Measurements from ENCODE around the gene COQ10B. TPM values are rescaled to one million over a fixed set of nuclear protein-coding genes. Genes with fewer than 3 reads are reported as not detected.
A peak's percentile ranks its signal among the peaks of the same experiment; 100 is the strongest.
"Not testable (repeated sequence)": the region's sequence is repeated elsewhere in the genome, so short reads cannot be mapped to it uniquely, and the experiment has no call there.

Gene COQ10B
- total and polyA plus RNA-seq, 5 donors from 2014 or later, result 49.2 to 73.9 (median 55.4) TPM

DNA sequence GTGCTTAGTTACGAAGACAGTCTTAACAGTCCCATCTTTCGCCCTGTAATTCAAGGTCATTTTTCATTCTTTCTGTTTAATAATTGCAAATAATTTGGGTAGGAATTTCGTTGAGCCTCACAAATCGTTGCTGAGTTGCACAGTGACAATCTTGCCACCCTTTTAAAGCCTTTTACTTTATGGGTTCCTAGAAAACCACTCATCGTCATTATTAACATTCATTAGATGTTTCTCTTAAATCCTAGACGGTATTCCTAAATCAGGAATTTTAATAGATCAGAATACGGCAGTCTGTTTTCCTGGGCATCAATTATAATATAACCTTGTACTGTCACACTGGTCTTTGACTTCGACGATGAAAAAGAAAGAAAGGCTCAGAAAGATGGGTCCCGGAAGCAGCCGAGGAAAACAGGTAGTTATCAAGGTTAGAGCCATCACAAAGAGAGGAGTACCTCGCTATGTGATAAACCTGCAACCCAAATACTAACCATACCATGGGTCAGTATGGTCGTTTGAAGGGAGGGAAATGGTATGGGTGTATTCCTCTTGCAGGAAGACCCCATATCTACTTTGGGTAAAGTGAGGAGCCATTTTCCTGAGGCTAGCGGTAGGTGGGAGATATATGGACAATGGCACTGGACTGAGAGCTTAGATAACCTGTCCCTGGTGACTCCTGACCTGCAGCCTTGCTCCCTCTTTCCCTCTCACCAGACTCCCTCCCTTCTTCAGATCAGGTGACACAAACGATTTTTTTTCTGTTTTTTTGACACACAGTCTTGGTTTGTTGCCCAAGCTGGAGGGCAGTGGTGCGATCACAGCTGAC is 17.5 kb upstream of the COQ10B start:
- H3K27ac ChIP-seq (ENCODE audit: insufficient read depth, low read length, poor library complexity, severe bottlenecking), result peak overlapping the region; percentile 98
- Mint-ChIP-seq H3K9me3 (no peaks in the 10 kb centered on the region), H3K27ac (peak overlapping the region; percentile 100), H3K4me3 (peak overlapping the region; percentile 95 to 100 (median 98)), H3K27me3 (peaks cover 4% of the 10 kb centered on the region), H3K36me3 (peaks cover under 1% of the 10 kb centered on the region), H3K4me1 (peaks cover 16 to 47% (median 28%) of the 10 kb centered on the region in 4 donors)
- H3K4me1 ChIP-seq (ENCODE audit: control insufficient read depth, insufficient read depth, low read length, poor library complexity, severe bottlenecking), result peaks cover 38% of the 10 kb centered on the region
- DNase-seq (peak in 1 of 3 donors; percentile 33), ATAC-seq (ENCODE audit: low read depth in 2 of 2) (peak in 1 of 2 donors; percentile 1)
- H3K36me3 ChIP-seq (ENCODE audit: control insufficient read depth, insufficient read depth, low read length), result no peaks in the 10 kb centered on the region
- H3K27me3 ChIP-seq (ENCODE audit: control insufficient read depth, insufficient read depth, low read length), result no peaks in the 10 kb centered on the region
- no peaks in the 10 kb centered on the region for H3K9me3 ChIP-seq (ENCODE audit: control insufficient read depth in 2 of 2, low read length in 2 of 2)
- H3K4me3 ChIP-seq (ENCODE audit: low read depth, low read length), result peak overlapping the region; percentile 99

DNA sequence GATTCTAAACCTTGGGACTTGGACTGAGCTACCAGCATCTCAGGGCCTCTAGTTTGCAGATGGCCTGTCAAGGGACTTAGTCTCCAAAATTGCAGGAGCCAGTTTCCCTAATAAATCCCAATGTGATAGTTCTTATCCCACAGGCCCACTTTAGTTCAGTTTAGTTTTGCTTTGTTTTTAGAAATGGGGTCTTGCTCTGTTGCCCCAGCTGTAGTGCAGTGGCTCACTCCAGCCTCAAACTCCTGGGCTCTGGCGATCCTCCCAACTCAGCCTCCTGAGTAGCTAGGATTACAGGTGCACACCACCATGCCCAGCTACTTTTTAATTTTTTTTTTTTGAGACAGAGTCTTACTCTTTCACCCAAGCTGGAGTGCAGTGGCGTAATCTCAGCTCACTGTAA is 16.0 kb upstream of the COQ10B start:
- Histone ChIP-seq H3K27ac (ENCODE audit: insufficient read depth, low read length, poor library complexity, severe bottlenecking) (no peak overlapping the region), H3K27me3 (ENCODE audit: control insufficient read depth, insufficient read depth, low read length) (no peaks in the 10 kb centered on the region), H3K9me3 (ENCODE audit: control insufficient read depth in 2 of 2, low read length in 2 of 2) (no peaks in the 10 kb centered on the region), H3K4me3 (ENCODE audit: low read depth, low read length) (no peak overlapping the region), H3K4me1 (ENCODE audit: control insufficient read depth, insufficient read depth, low read length, poor library complexity, severe bottlenecking) (peaks cover 22% of the 10 kb centered on the region), H3K36me3 (ENCODE audit: control insufficient read depth, insufficient read depth, low read length) (no peaks in the 10 kb centered on the region)
- H3K9me3 Mint-ChIP-seq, result no peaks in the 10 kb centered on the region
- H3K4me3 Mint-ChIP-seq, result peak overlapping the region; percentile 63 to 85 (median 76)
- peak overlapping the region; percentile 41 to 73 (median 63) for H3K27ac Mint-ChIP-seq
- H3K4me1 Mint-ChIP-seq, result peaks cover 5 to 31% (median 17%) of the 10 kb centered on the region in 4 donors
- no peaks in the 10 kb centered on the region for H3K36me3 Mint-ChIP-seq
- peaks cover 11% of the 10 kb centered on the region for H3K27me3 Mint-ChIP-seq
- DNase-seq (no peak), ATAC-seq (ENCODE audit: low read depth in 2 of 2) (no peak)

- Histone ChIP-seq H3K4me1 (ENCODE audit: control insufficient read depth, insufficient read depth, low read length, poor library complexity, severe bottlenecking) (no peaks in the 10 kb centered on the region), H3K27ac (ENCODE audit: insufficient read depth, low read length, poor library complexity, severe bottlenecking) (no peak overlapping the region), H3K4me3 (ENCODE audit: low read depth, low read length) (no peak overlapping the region), H3K36me3 (ENCODE audit: control insufficient read depth, insufficient read depth, low read length) (no peaks in the 10 kb centered on the region), H3K27me3 (ENCODE audit: control insufficient read depth, insufficient read depth, low read length) (no peaks in the 10 kb centered on the region), H3K9me3 (ENCODE audit: control insufficient read depth in 2 of 2, low read length in 2 of 2) (no peaks in the 10 kb centered on the region)
- no peak for DNase-seq
- Mint-ChIP-seq H3K9me3 (no peaks in the 10 kb centered on the region), H3K36me3 (no peaks in the 10 kb centered on the region), H3K27me3 (peaks cover 16% of the 10 kb centered on the region), H3K4me3 (no peak overlapping the region), H3K4me1 (no peaks in the 10 kb centered on the region), H3K27ac (no peak overlapping the region)
- ATAC-seq (ENCODE audit: low read depth in 2 of 2), result no peak
These were observed 10.5 kb upstream of the COQ10B start for GRCh38 chr2:197442857-197443256.

GRCh38 chr2:197445746-197446145 is 7.6 kb upstream of the COQ10B start:
- no peak overlapping the region for H3K27ac Mint-ChIP-seq
- Histone ChIP-seq H3K9me3 (ENCODE audit: control insufficient read depth in 2 of 2, low read length in 2 of 2) (no peaks in the 10 kb centered on the region), H3K4me3 (ENCODE audit: low read depth, low read length) (no peak overlapping the region), H3K27ac (ENCODE audit: insufficient read depth, low read length, poor library complexity, severe bottlenecking) (no peak overlapping the region), H3K27me3 (ENCODE audit: control insufficient read depth, insufficient read depth, low read length) (no peaks in the 10 kb centered on the region), H3K36me3 (ENCODE audit: control insufficient read depth, insufficient read depth, low read length) (no peaks in the 10 kb centered on the region), H3K4me1 (ENCODE audit: control insufficient read depth, insufficient read depth, low read length, poor library complexity, severe bottlenecking) (no peaks in the 10 kb centered on the region)
- H3K27me3 Mint-ChIP-seq, result peaks cover 16% of the 10 kb centered on the region
- ATAC-seq (ENCODE audit: low read depth in 2 of 2), result no peak
- H3K4me3 Mint-ChIP-seq, result no peak overlapping the region
- H3K4me1 Mint-ChIP-seq, result no peaks in the 10 kb centered on the region
- no peaks in the 10 kb centered on the region for H3K9me3 Mint-ChIP-seq
- DNase-seq, result no peak
- H3K36me3 Mint-ChIP-seq, result no peaks in the 10 kb centered on the region

DNA sequence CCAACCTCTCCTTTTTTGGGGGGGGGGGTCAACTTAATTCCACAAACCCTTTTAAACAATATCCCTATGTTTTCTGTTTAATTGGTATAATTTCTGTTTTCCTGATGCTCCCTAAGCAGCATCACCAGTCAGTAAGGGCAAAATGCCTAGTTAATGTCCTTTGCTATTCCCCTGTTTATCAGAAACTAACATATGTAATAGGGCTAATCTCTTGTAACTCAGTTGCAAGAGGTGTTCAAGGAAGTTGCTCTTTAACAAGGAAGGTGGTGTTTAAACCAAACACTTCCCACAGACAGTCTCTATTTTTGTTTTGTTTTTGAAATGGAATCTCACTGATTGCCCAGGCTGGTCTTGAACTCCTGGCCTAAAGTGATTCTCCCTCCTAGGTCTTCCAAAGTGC is 6.5 kb upstream of the COQ10B start:
- no peaks in the 10 kb centered on the region for H3K36me3 ChIP-seq (ENCODE audit: control insufficient read depth, insufficient read depth, low read length)
- no peak overlapping the region for H3K27ac ChIP-seq (ENCODE audit: insufficient read depth, low read length, poor library complexity, severe bottlenecking)
- no peak overlapping the region for H3K4me3 ChIP-seq (ENCODE audit: low read depth, low read length)
- Mint-ChIP-seq H3K27ac (no peak overlapping the region), H3K36me3 (no peaks in the 10 kb centered on the region), H3K4me1 (peaks cover 0 to 4% (median under 1%) of the 10 kb centered on the region in 4 donors), H3K9me3 (no peaks in the 10 kb centered on the region), H3K4me3 (no peak overlapping the region), H3K27me3 (peaks cover 9% of the 10 kb centered on the region)
- H3K27me3 ChIP-seq (ENCODE audit: control insufficient read depth, insufficient read depth, low read length), result no peaks in the 10 kb centered on the region
- DNase-seq, result no peak
- H3K4me1 ChIP-seq (ENCODE audit: control insufficient read depth, insufficient read depth, low read length, poor library complexity, severe bottlenecking), result no peaks in the 10 kb centered on the region
- H3K9me3 ChIP-seq (ENCODE audit: control insufficient read depth in 2 of 2, low read length in 2 of 2), result no peaks in the 10 kb centered on the region
- no peak for ATAC-seq (ENCODE audit: low read depth in 2 of 2)

GRCh38 chr2:197450465-197450864 is 2.9 kb upstream of the COQ10B start:
- DNase-seq (no peak), ATAC-seq (ENCODE audit: low read depth in 2 of 2) (no peak)
- no peaks in the 10 kb centered on the region for H3K36me3 Mint-ChIP-seq
- no peak overlapping the region for H3K27ac Mint-ChIP-seq
- peaks cover 11 to 33% (median 24%) of the 10 kb centered on the region in 4 donors for H3K4me1 Mint-ChIP-seq
- no peak overlapping the region for H3K4me3 Mint-ChIP-seq
- H3K9me3 Mint-ChIP-seq, result no peaks in the 10 kb centered on the region
- H3K4me3 ChIP-seq (ENCODE audit: low read depth, low read length), result no peak overlapping the region
- H3K36me3 ChIP-seq (ENCODE audit: control insufficient read depth, insufficient read depth, low read length), result no peaks in the 10 kb centered on the region
- H3K4me1 ChIP-seq (ENCODE audit: control insufficient read depth, insufficient read depth, low read length, poor library complexity, severe bottlenecking), result peaks cover 22% of the 10 kb centered on the region
- no peaks in the 10 kb centered on the region for H3K27me3 Mint-ChIP-seq
- H3K9me3 ChIP-seq (ENCODE audit: control insufficient read depth in 2 of 2, low read length in 2 of 2), result no peaks in the 10 kb centered on the region
- H3K27me3 ChIP-seq (ENCODE audit: control insufficient read depth, insufficient read depth, low read length), result no peaks in the 10 kb centered on the region
- H3K27ac ChIP-seq (ENCODE audit: insufficient read depth, low read length, poor library complexity, severe bottlenecking), result no peak overlapping the region

DNA sequence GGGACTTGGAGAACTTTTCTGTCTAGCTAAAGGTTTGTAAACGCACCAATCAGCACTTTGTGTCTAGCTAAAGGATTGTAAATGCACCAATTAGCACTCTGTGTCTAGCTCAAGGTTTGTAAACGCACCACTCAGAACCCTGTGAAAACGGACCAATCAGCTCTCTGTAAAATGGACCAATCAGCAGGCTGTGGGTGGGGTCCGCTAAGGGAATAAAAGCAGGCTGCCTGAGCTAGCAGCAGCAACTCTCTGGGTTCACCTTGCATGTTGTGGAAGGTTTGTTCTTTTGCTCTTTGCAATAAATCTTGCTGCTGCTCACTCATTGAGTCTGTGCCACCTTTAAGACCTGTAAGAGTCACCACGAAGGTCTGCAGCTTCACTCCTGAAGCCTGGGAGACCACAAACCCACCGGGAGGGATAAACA is 2.4 kb upstream of the COQ10B start:
- DNase-seq; H3K27ac ChIP-seq (ENCODE audit: insufficient read depth, low read length, poor library complexity, severe bottlenecking); H3K9me3 Mint-ChIP-seq; H3K27me3 Mint-ChIP-seq; H3K27me3 ChIP-seq (ENCODE audit: control insufficient read depth, insufficient read depth, low read length); H3K36me3 ChIP-seq (ENCODE audit: control insufficient read depth, insufficient read depth, low read length); H3K4me3 ChIP-seq (ENCODE audit: low read depth, low read length); H3K9me3 ChIP-seq (ENCODE audit: control insufficient read depth in 2 of 2, low read length in 2 of 2); H3K36me3 Mint-ChIP-seq; ATAC-seq (ENCODE audit: low read depth in 2 of 2): not testable (repeated sequence)
- H3K4me1 ChIP-seq (ENCODE audit: control insufficient read depth, insufficient read depth, low read length, poor library complexity, severe bottlenecking), result peaks cover 26% of the 10 kb centered on the region
- Mint-ChIP-seq H3K27ac (peak overlapping the region in 2 of 3 donors; percentile 20 to 29), H3K4me1 (peaks cover 11 to 37% (median 28%) of the 10 kb centered on the region in 4 donors), H3K4me3 (peak overlapping the region in 3 of 4 donors; percentile 59 to 91 (median 88))

DNA sequence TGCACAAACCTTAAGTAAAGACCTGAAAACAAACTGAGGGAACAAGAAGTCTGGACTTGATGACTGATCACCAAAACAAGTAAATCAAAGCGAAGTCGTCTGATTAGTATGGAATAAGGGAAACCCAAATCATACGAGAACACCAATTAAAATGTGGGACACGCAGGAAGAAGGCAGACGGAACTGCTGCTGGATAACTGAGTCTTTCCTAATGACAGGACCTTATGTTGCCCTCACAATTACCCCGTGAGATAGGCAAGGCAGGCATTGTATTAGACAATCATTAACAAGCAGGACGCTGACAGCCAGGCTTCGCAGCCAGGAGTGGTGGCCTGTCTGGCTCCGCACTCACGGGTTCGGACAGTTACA is 614 bp upstream of the COQ10B start:
- H3K27ac Mint-ChIP-seq, result peak overlapping the region; percentile 98 to 100 (median 100)
- no peaks in the 10 kb centered on the region for H3K27me3 Mint-ChIP-seq
- H3K4me1 Mint-ChIP-seq, result peaks cover 12 to 52% (median 40%) of the 10 kb centered on the region in 4 donors
- Histone ChIP-seq H3K4me3 (ENCODE audit: low read depth, low read length) (peak overlapping the region; percentile 92), H3K27me3 (ENCODE audit: control insufficient read depth, insufficient read depth, low read length) (no peaks in the 10 kb centered on the region), H3K27ac (ENCODE audit: insufficient read depth, low read length, poor library complexity, severe bottlenecking) (peak overlapping the region; percentile 100), H3K36me3 (ENCODE audit: control insufficient read depth, insufficient read depth, low read length) (no peaks in the 10 kb centered on the region), H3K9me3 (ENCODE audit: control insufficient read depth in 2 of 2, low read length in 2 of 2) (no peaks in the 10 kb centered on the region), H3K4me1 (ENCODE audit: control insufficient read depth, insufficient read depth, low read length, poor library complexity, severe bottlenecking) (peaks cover 30% of the 10 kb centered on the region)
- no peaks in the 10 kb centered on the region for H3K9me3 Mint-ChIP-seq
- ATAC-seq (ENCODE audit: low read depth in 2 of 2), result no peak
- no peak for DNase-seq
- H3K4me3 Mint-ChIP-seq, result peak overlapping the region; percentile 96 to 100 (median 99)
- H3K36me3 Mint-ChIP-seq, result peaks cover 5% of the 10 kb centered on the region

Data from CD4-positive, CD25-positive, alpha-beta regulatory T cell (primary cell).